SHP77 treated with DMSO at 0.1 percent for 48 hours (cell line): ENCODE results near the gene LTBP1.

Source experiments
- DNase-seq: peaks from one replicate; lab custom pipeline; 2025; lab: John Stamatoyannopoulos, UW

Gene LTBP1

GRCh38 chr2:33009249-33009648, 62.5 kb downstream of the LTBP1 start:
- no peak for DNase-seq

- no peak for DNase-seq
Observed at GRCh38 chr2:33011373-33011772, 64.6 kb downstream of the LTBP1 start.

GRCh38 chr2:33011941-33012340, 65.2 kb downstream of the LTBP1 start:
- DNase-seq = no peak

GRCh38 chr2:33013684-33014110, 66.9 kb downstream of the LTBP1 start:
- DNase-seq = no peak

- no peak for DNase-seq
Observed at GRCh38 chr2:33014268-33014667, 67.5 kb downstream of the LTBP1 start.

- no peak for DNase-seq
Observed at GRCh38 chr2:33015421-33016142, 68.8 kb downstream of the LTBP1 start.

GRCh38 chr2:33018271-33018670, 71.5 kb downstream of the LTBP1 start:
- DNase-seq = no peak

- DNase-seq = no peak
Observed at GRCh38 chr2:33019796-33020195, 73.0 kb downstream of the LTBP1 start.

- no peak for DNase-seq
Observed at GRCh38 chr2:33020883-33021282, 74.1 kb downstream of the LTBP1 start.

- no peak for DNase-seq
Observed at GRCh38 chr2:33021542-33022227, 74.9 kb downstream of the LTBP1 start.

GRCh38 chr2:33022395-33022985, 75.7 kb downstream of the LTBP1 start:
- no peak for DNase-seq

- no peak for DNase-seq
Observed at GRCh38 chr2:33022989-33023727, 76.4 kb downstream of the LTBP1 start.

GRCh38 chr2:33023728-33024500, 77.2 kb downstream of the LTBP1 start:
- no peak for DNase-seq

- no peak for DNase-seq
Observed at GRCh38 chr2:33024758-33025157, 78.0 kb downstream of the LTBP1 start.

- no peak for DNase-seq
Observed at GRCh38 chr2:33029459-33029858, 82.7 kb downstream of the LTBP1 start.

GRCh38 chr2:33029926-33030325, 83.2 kb downstream of the LTBP1 start:
- DNase-seq = no peak

GRCh38 chr2:33030326-33030725, 83.6 kb downstream of the LTBP1 start:
- no peak for DNase-seq

GRCh38 chr2:33032245-33032644, 85.5 kb downstream of the LTBP1 start:
- DNase-seq = no peak

- peak; percentile 60 for DNase-seq
Observed at GRCh38 chr2:33033606-33034081, 86.9 kb downstream of the LTBP1 start.

GRCh38 chr2:33034784-33035183, 88.0 kb downstream of the LTBP1 start:
- no peak for DNase-seq

GRCh38 chr2:33038230-33038629, 91.5 kb downstream of the LTBP1 start:
- no peak for DNase-seq

GRCh38 chr2:33038799-33039198, 92.0 kb downstream of the LTBP1 start:
- no peak for DNase-seq
